H9 (cell line): Measurements from ENCODE around the gene SMIM14. TPM values are rescaled to one million over a fixed set of nuclear protein-coding genes. Genes with fewer than 3 reads are reported as not detected.

Experiments
- DNase-seq: peaks from one replicate; pipeline ENCODE4 v3.0.0-alpha.2; 2017
- H2AFZ ChIP-seq: one replicate; pipeline ENCODE4 v1.6.1; 2013; ENCODE audit warnings: mild to moderate bottlenecking, low read length, control low read depth, moderate library complexity
- H2AK5ac ChIP-seq: 2 replicates; pipeline ENCODE4 v1.6.1; 2013; ENCODE audit warnings: low read length, control low read depth, mixed read lengths; ENCODE audit not compliant: insufficient read length
- H2BK120ac ChIP-seq: one replicate; pipeline ENCODE4 v1.6.1; 2013; ENCODE audit warnings: low read depth, mild to moderate bottlenecking, low read length, control low read depth, inconsistent platforms; ENCODE audit not compliant: poor library complexity, severe bottlenecking
- H2BK12ac ChIP-seq: 2 replicates; pipeline ENCODE4 v1.6.1; 2013; ENCODE audit warnings: low read length, control low read depth, mixed read lengths, low read depth; ENCODE audit not compliant: insufficient read length
- H2BK15ac ChIP-seq: 2 replicates; pipeline ENCODE4 v1.6.1; 2013; ENCODE audit warnings: low read depth, low read length, control low read depth
- H2BK20ac ChIP-seq: one replicate; pipeline ENCODE4 v1.6.1; 2013; ENCODE audit warnings: low read depth, mild to moderate bottlenecking, low read length, control low read depth, inconsistent platforms; ENCODE audit not compliant: poor library complexity, severe bottlenecking
- H2BK5ac ChIP-seq: 2 replicates; pipeline ENCODE4 v1.6.1; 2013; ENCODE audit warnings: low read length, control low read depth, mixed read lengths; ENCODE audit not compliant: insufficient read length
- H3K14ac ChIP-seq: 2 replicates; pipeline ENCODE4 v1.6.1; 2013; ENCODE audit warnings: low read length, control low read depth; ENCODE audit not compliant: insufficient read depth
- H3K18ac ChIP-seq: 2 replicates; pipeline ENCODE4 v1.6.1; 2013; ENCODE audit warnings: low read depth, mild to moderate bottlenecking, mixed read lengths, low read length, control low read depth; ENCODE audit not compliant: insufficient read length
- H3K23ac ChIP-seq: 2 replicates; pipeline ENCODE4 v1.6.1; 2013; ENCODE audit warnings: low read length, control low read depth, mixed read lengths, low read depth; ENCODE audit not compliant: insufficient read length
- H3K23me2 ChIP-seq: 2 replicates; pipeline ENCODE4 v1.6.1; 2013; ENCODE audit warnings: low read depth, mild to moderate bottlenecking, mixed read lengths, low read length, control low read depth; ENCODE audit not compliant: insufficient read length, poor library complexity, severe bottlenecking
- H3K27ac ChIP-seq: 2 replicates; pipeline ENCODE4 v1.5.1; 2013; ENCODE audit warnings: low read length, control low read depth, mixed read lengths, low read depth; ENCODE audit not compliant: insufficient read length
- H3K27me3 ChIP-seq: 2 replicates; pipeline ENCODE4 v1.6.1; 2013; ENCODE audit warnings: low read length, control low read depth, inconsistent platforms; ENCODE audit not compliant: insufficient read depth
- H3K4ac ChIP-seq: 2 replicates; pipeline ENCODE4 v1.6.1; 2013; ENCODE audit warnings: low read depth, mild to moderate bottlenecking, control low read depth, inconsistent platforms, low read length, moderate library complexity
- H3K4me1 ChIP-seq: 2 replicates; pipeline ENCODE4 v1.6.1; 2013; ENCODE audit warnings: low read length, control low read depth, inconsistent platforms; ENCODE audit not compliant: insufficient read depth
- H3K4me2 ChIP-seq: 2 replicates; pipeline ENCODE4 v1.6.1; 2013; ENCODE audit warnings: low read length, control low read depth, mixed read lengths; ENCODE audit not compliant: insufficient read length, insufficient read depth
- H3K56ac ChIP-seq: 2 replicates; pipeline ENCODE4 v1.6.1; 2013; ENCODE audit warnings: low read depth, mild to moderate bottlenecking, mixed read lengths, low read length, control low read depth; ENCODE audit not compliant: insufficient read length
- H3K79me1 ChIP-seq: 2 replicates; pipeline ENCODE4 v1.6.1; 2013; ENCODE audit warnings: low read depth, mild to moderate bottlenecking, moderate library complexity, low read length, control low read depth, inconsistent platforms; ENCODE audit not compliant: insufficient read depth, poor library complexity, severe bottlenecking
- H3K79me2 ChIP-seq: 2 replicates; pipeline ENCODE4 v1.6.1; 2013; ENCODE audit warnings: low read length, control low read depth, inconsistent platforms; ENCODE audit not compliant: insufficient read depth
- H3K9ac ChIP-seq: 2 replicates; pipeline ENCODE4 v1.6.1; 2013; ENCODE audit warnings: low read length, control low read depth, mixed read lengths; ENCODE audit not compliant: insufficient read length; ENCODE audit errors: extremely low read depth
- H3K9me3 ChIP-seq: one replicate; pipeline ENCODE4 v1.6.1; 2013; ENCODE audit warnings: low read depth, low read length, inconsistent platforms; ENCODE audit not compliant: control insufficient read depth
- H3T11ph ChIP-seq: one replicate; pipeline ENCODE4 v1.6.1; 2013; ENCODE audit warnings: mild to moderate bottlenecking, low read length, control low read depth, inconsistent platforms
- H4K20me1 ChIP-seq: one replicate; pipeline ENCODE4 v1.6.1; 2013; ENCODE audit not compliant: control insufficient read depth, insufficient read length, insufficient read depth
- H4K5ac ChIP-seq: 2 replicates; pipeline ENCODE4 v1.6.1; 2013; ENCODE audit warnings: low read depth, mild to moderate bottlenecking, mixed read lengths, low read length, control low read depth; ENCODE audit not compliant: insufficient read length
- H4K8ac ChIP-seq: replicated peaks from 2 replicates; pipeline ENCODE4 v1.6.1; 2013; ENCODE audit warnings: low read length, control low read depth, mixed read lengths, low read depth; ENCODE audit not compliant: insufficient read length
- H4K91ac ChIP-seq: 2 replicates; pipeline ENCODE4 v1.6.1; 2013; ENCODE audit warnings: low read depth, mild to moderate bottlenecking, moderate library complexity, mixed read lengths, low read length, control low read depth; ENCODE audit not compliant: insufficient read length
- H3K27ac Mint-ChIP-seq, 3 experiments: 2 replicates in 2 of 3; 3 replicates in 1 of 3; pipeline ENCODE4 v1.8.0; 2020 to 2021; ENCODE audit warnings: mixed read lengths in 3 of 3, mild to moderate bottlenecking in 1 of 3, moderate library complexity in 1 of 3
- H3K27me3 Mint-ChIP-seq: 2 replicates; pipeline ENCODE4 v1.8.0; 2021; ENCODE audit warnings: low read depth, mild to moderate bottlenecking, moderate library complexity, mixed read lengths
- H3K36me3 Mint-ChIP-seq, 3 experiments: 2 replicates in 2 of 3; 3 replicates in 1 of 3; pipeline ENCODE4 v1.8.0; 2020 to 2021; ENCODE audit warnings: low read depth in 3 of 3, mixed read lengths in 3 of 3; ENCODE audit not compliant: insufficient read depth in 1 of 3
- H3K4me1 Mint-ChIP-seq, 2 experiments: 2 replicates each; pipeline ENCODE4 v1.8.0; 2020; ENCODE audit warnings: mixed read lengths in 2 of 2
- H3K4me3 Mint-ChIP-seq, 2 experiments: 2 replicates in 1 of 2; 3 replicates in 1 of 2; pipeline ENCODE4 v1.8.0; 2020 to 2021; ENCODE audit warnings: mild to moderate bottlenecking in 2 of 2, mixed read lengths in 2 of 2, moderate library complexity in 1 of 2
- H3K9me3 Mint-ChIP-seq, 2 experiments: 2 replicates in 1 of 2; 3 replicates in 1 of 2; pipeline ENCODE4 v1.8.0; 2020; ENCODE audit warnings: mild to moderate bottlenecking in 2 of 2, mixed read lengths in 2 of 2, moderate library complexity in 1 of 2
- CTCF ChIP-seq: fragments of 200-600 bp; sonication (generic); conservative IDR thresholded peaks from 3 replicates; pipeline ENCODE4 v1.8.0; 2021; ENCODE audit warnings: antibody characterized with exemption, mild to moderate bottlenecking
- WGBS: extraction: QIAGEN DNeasy Blood & Tissue Kit; methylation state at CpG from one replicate; pipeline ENCODE4 v1.1.7; 2013; ENCODE audit warnings: missing lambda C conversion rate, low lambda C conversion rate, mixed read lengths; ENCODE audit not compliant: insufficient read length; ENCODE audit errors: extremely low coverage; 5-methylcytosine and 5-hydroxymethylcytosine counted together
- total RNA-seq: library from RNA; stranded (reverse); gene quantifications from 2 replicates; pipeline ENCODE4 v1.2.1, GENCODE V29; 2021

The SMIM14 gene
- total RNA-seq, 1 experiment from 2014 or later = 19.4 TPM

- no peak overlapping the region for H3K27ac ChIP-seq
- H3K27me3 Mint-ChIP-seq = no peaks in the 10 kb centered on the region
- H3K56ac ChIP-seq = no peak overlapping the region
- H2AFZ ChIP-seq = no peak overlapping the region
- no peak overlapping the region for H4K5ac ChIP-seq
- H3K23ac ChIP-seq = no peak overlapping the region
- H3K4me3 Mint-ChIP-seq = no peak overlapping the region
- H3K9ac ChIP-seq = no peak overlapping the region
- H3K27me3 ChIP-seq = no peaks in the 10 kb centered on the region
- no peak overlapping the region for H4K91ac ChIP-seq
- no peak overlapping the region for H2BK120ac ChIP-seq
- H3K14ac ChIP-seq = no peak overlapping the region
- H3K79me1 ChIP-seq = peaks cover 2% of the 10 kb centered on the region
- H2BK20ac ChIP-seq = no peak overlapping the region
- no peak overlapping the region for H2AK5ac ChIP-seq
- H2BK12ac ChIP-seq = no peak overlapping the region
- no peak overlapping the region for H3T11ph ChIP-seq
- no peak overlapping the region for H3K4ac ChIP-seq
- H3K36me3 Mint-ChIP-seq = peaks cover 0 to 19% (median 2%) of the 10 kb centered on the region in 3 experiments; a peak in 3 of 7 replicates
- H3K4me1 Mint-ChIP-seq = peaks cover 4 to 5% of the 10 kb centered on the region in 2 experiments
- no peaks in the 10 kb centered on the region for H3K4me1 ChIP-seq
- H4K20me1 ChIP-seq = no peaks in the 10 kb centered on the region
- H3K18ac ChIP-seq = no peak overlapping the region
- H3K79me2 ChIP-seq = no peaks in the 10 kb centered on the region
- H2BK5ac ChIP-seq = no peak overlapping the region
- H3K23me2 ChIP-seq = no peaks in the 10 kb centered on the region
- no peak for TF ChIP-seq CTCF
- no peaks in the 10 kb centered on the region for H3K9me3 Mint-ChIP-seq
- H3K9me3 ChIP-seq = no peaks in the 10 kb centered on the region
- no peak overlapping the region for H2BK15ac ChIP-seq
- WGBS = no CpG with 5 or more reads among the region's 2 CpGs
- no peak for DNase-seq
- no peak overlapping the region for H3K4me2 ChIP-seq
- H4K8ac ChIP-seq = no peak overlapping the region
- H3K27ac Mint-ChIP-seq = no peak overlapping the region
Measured at GRCh38 chr4:39613093-39613656, 25.5 kb downstream of the SMIM14 start.
